ENCODE data around the gene KCNJ15.
A peak's percentile ranks its signal among the peaks of the same experiment; 100 is the strongest.

The KCNJ15 gene

DNA sequence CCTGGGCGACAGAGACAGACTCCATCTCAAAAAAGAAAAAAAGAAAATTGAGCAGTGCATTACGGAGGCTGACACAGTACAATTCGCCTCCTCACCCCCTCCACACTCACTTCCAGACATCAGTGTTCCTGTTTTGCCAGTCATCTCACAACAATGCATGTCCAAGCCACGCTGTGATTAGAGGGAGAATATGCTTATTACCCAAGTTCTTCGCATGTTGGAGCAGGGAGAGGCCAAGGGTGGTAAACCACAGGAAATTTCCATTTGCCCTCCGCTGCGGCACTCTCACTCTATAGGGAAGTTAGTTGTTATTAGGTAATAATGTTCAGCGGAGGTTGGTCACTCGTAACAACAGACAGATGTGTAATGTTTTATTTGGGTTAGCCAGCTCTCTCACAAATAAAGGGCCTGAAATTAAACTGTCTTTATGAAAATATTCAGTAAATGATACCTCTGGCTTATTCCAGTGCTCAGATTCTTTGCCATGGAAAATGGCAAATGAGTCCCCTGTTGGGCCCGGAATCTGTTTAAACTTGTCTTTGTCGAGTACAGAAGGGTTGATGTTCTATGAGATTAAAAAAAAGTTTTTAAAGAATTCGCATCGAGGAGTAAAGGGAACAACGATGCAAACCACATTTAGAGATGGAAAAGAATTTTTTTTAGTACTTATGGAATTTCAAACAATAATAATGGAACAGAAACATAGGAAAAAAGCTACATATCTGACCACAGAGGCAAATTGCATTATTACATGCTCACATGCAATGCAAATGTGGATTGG lies 33.1 kb downstream of the KCNJ15 start:
- peak overlapping the region; percentile 39 for H3K4me3 Mint-ChIP-seq
- H3K27ac Mint-ChIP-seq = peak overlapping the region; percentile 79
- intact Hi-C loops (cut with micrococcal nuclease) = loop anchor here (2.0 to 10.0 kb wide), 2 partner anchors 13 to 425 kb away; no protein-coding TSS in a partner anchor
- H3K9me3 Mint-ChIP-seq = no peaks in the 10 kb centered on the region
- no peaks in the 10 kb centered on the region for H3K36me3 Mint-ChIP-seq (ENCODE audit: low read depth)
- H3K4me1 Mint-ChIP-seq (ENCODE audit: low read depth) = peaks cover 66% of the 10 kb centered on the region
- H3K27me3 Mint-ChIP-seq = no peaks in the 10 kb centered on the region

DNA sequence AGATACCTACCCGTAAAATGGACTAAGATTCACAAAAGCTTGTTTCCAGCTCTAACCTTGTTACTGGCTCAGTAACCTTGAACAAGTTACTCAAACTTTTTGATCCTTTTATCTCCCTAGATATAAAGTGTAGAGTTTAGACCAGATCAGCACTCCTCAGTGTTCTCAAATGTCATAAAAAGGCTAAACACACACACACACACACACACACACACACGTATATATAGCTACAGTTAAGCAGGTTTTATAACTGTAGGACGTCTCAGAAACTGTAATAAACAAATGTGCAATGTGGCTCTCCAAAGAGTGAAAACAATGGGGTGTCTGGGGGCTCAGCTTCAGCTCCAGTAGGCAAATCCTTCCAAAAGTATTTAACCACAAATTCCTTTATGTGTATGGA lies 34.0 kb downstream of the KCNJ15 start:
- intact Hi-C loops (cut with micrococcal nuclease) = loop anchor here (2.0 to 10.0 kb wide), 2 partner anchors 14 to 426 kb away; no protein-coding TSS in a partner anchor
- H3K9me3 Mint-ChIP-seq = no peaks in the 10 kb centered on the region
- peaks cover 62% of the 10 kb centered on the region for H3K4me1 Mint-ChIP-seq (ENCODE audit: low read depth)
- no peaks in the 10 kb centered on the region for H3K36me3 Mint-ChIP-seq (ENCODE audit: low read depth)
- H3K4me3 Mint-ChIP-seq = no peak overlapping the region
- H3K27me3 Mint-ChIP-seq = no peaks in the 10 kb centered on the region
- H3K27ac Mint-ChIP-seq = peak overlapping the region; percentile 79

DNA sequence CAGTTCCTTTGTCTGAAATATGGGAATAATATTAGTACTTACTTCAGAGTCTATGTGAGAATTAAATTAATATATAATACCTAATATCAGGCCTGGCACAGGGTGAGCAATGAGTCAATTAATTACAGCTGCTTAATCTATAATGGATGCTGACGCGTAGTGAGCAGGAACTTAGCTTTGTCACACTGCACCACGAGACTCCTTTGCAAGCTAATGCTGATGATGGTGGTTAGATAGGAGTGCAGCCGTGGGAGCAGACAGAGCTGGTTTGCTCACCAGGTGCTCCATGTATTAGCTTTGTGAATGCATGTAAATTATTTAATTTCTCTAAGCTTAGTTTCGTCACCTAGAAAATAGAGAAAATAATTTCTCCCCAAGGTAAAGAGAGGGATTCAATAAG lies 35.1 kb downstream of the KCNJ15 start:
- Mint-ChIP-seq H3K4me1 (ENCODE audit: low read depth) (peaks cover 64% of the 10 kb centered on the region), H3K27ac (no peak overlapping the region), H3K4me3 (no peak overlapping the region), H3K9me3 (no peaks in the 10 kb centered on the region), H3K27me3 (no peaks in the 10 kb centered on the region), H3K36me3 (ENCODE audit: low read depth) (no peaks in the 10 kb centered on the region)
- intact Hi-C loops (cut with micrococcal nuclease) = loop anchor here (2.0 to 10.0 kb wide), 2 partner anchors 15 to 427 kb away; no protein-coding TSS in a partner anchor

DNA sequence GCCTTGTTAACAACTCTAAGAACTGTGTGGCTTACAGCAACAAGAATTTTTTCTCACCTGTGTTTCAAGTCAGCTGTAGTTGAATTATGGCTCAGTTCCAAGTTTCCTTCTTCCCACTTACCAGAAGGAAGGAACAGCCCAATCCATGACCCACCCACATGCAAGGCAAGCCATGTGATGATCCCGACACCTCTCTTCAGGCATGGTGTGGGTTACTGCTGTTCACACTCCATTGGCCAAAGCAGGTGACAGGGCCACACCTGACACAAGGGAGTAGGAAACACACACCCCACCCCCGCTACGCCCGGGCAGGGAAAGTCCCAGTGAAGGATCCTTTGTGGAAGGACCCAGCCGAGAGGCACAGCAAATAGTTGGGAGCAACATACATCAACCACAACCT lies 36.3 kb downstream of the KCNJ15 start:
- Mint-ChIP-seq H3K27ac (no peak overlapping the region), H3K27me3 (no peaks in the 10 kb centered on the region), H3K4me3 (no peak overlapping the region), H3K4me1 (ENCODE audit: low read depth) (peaks cover 71% of the 10 kb centered on the region), H3K36me3 (ENCODE audit: low read depth) (no peaks in the 10 kb centered on the region), H3K9me3 (no peaks in the 10 kb centered on the region)
- intact Hi-C loops (cut with micrococcal nuclease) = loop anchor here (10.0 kb wide), 1 partner anchor 428 kb away; no protein-coding TSS in a partner anchor

DNA sequence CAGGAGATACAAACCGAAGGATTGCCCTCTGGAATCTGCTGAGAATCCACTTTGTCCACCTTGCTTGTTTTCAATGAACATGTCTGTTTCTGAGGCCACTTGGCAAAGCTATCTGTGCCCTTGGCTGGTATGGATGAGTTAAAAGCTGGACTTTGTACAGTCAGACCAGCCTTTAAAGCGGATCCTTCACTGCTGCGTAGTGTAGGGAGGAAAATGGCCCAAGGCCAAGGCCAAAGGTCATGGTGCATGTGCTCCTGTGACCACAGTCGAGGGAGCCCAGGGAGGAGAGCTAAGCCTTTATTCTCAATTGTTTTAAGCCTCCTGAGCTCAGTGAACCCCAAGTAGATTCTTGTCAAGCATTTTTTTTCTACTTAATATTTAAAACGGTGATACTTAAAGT lies 37.0 kb downstream of the KCNJ15 start:
- Mint-ChIP-seq H3K4me1 (ENCODE audit: low read depth) (peaks cover 68% of the 10 kb centered on the region), H3K27me3 (no peaks in the 10 kb centered on the region), H3K4me3 (no peak overlapping the region), H3K9me3 (no peaks in the 10 kb centered on the region), H3K27ac (no peak overlapping the region), H3K36me3 (ENCODE audit: low read depth) (no peaks in the 10 kb centered on the region)
- intact Hi-C loops (cut with micrococcal nuclease) = loop anchor here (10.0 kb wide), 1 partner anchor 429 kb away; no protein-coding TSS in a partner anchor

DNA sequence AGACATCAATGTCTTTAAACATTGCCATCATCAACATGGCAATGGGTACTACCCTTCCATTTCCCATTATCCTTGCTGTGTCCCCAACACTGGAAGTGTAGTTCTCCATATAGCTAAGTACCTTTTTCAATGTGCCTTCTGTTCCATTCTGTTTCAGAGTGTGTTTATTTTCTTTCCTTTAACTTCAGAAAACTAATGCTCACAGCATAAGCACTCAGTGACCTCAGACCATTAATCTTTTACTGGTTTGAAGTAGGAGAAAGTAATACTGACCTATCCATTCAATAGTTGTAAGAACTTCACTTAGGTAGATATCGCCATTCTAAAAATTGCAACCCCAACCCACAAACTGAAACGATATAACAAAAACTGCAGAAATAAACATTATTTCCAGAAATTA lies 37.8 kb downstream of the KCNJ15 start:
- intact Hi-C loops (cut with micrococcal nuclease) = loop anchor here (10.0 kb wide), 1 partner anchor 430 kb away; no protein-coding TSS in a partner anchor
- Mint-ChIP-seq H3K9me3 (no peaks in the 10 kb centered on the region), H3K27ac (no peak overlapping the region), H3K27me3 (peaks cover 2% of the 10 kb centered on the region), H3K36me3 (ENCODE audit: low read depth) (no peaks in the 10 kb centered on the region), H3K4me3 (no peak overlapping the region), H3K4me1 (ENCODE audit: low read depth) (peaks cover 68% of the 10 kb centered on the region)

DNA sequence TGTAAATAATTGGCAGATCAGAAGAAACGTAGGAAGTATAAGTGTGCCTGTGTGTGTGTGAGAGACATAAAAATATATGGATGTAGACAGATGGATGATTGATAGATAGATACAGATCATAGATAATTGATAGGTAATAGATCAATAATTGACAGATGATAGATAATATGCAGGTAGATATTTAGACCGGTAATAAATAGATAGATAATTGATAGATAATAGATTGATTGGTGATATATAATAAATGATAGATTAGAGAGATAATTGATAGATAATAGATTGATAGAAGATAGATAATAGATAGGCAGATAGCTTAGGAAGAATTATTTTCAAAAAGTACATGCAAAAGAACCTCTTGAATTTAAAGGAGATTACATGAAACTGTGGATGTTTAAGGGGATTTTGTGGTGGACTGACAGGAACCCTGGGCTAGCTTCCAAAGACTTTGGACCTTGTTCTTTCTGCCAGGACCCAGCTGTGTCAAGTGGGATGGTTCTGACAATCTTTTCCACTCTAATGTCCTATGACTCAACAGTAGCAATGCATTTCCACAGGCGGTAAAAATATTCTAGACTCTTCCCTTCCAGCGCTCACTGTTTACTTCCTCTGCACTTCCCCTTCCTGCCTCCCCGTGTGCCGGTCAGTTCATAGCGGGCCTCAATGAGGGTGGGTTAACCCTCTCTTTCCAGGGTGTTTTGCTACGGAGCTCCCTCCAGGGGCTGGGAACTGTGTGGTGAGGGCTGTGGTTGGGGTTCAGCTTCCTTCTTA lies 39.4 kb downstream of the KCNJ15 start:
- H3K9me3 Mint-ChIP-seq = no peaks in the 10 kb centered on the region
- H3K4me3 Mint-ChIP-seq = no peak overlapping the region
- H3K4me1 Mint-ChIP-seq (ENCODE audit: low read depth) = peaks cover 65% of the 10 kb centered on the region
- intact Hi-C loops (cut with micrococcal nuclease) = loop anchor here (10.0 kb wide), 1 partner anchor 431 kb away; no protein-coding TSS in a partner anchor
- no peak overlapping the region for H3K27ac Mint-ChIP-seq
- H3K36me3 Mint-ChIP-seq (ENCODE audit: low read depth) = no peaks in the 10 kb centered on the region
- peaks cover 3% of the 10 kb centered on the region for H3K27me3 Mint-ChIP-seq

DNA sequence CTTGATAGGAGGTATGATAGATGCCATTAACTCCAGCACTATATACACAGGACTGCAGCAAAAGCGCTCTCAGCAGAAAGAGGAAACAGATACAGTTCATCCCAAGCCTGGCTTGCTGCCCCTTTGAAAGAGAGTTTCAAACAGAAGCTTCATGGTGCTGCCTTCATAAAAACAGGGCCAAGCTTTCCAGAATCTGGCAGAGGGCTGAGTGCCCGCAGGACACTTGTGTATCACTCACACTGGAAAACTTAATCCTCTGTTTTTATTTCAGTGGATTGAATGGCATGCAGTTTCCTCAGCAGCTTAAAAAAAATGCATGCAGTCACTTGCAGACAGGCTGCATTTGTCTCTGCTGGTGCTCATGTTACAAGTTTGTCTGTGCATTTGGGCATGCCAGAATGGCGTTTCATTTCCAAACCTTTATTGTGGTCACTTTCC lies 40.4 kb downstream of the KCNJ15 start:
- Mint-ChIP-seq H3K9me3 (no peaks in the 10 kb centered on the region), H3K4me1 (ENCODE audit: low read depth) (peaks cover 55% of the 10 kb centered on the region), H3K27me3 (peaks cover 3% of the 10 kb centered on the region), H3K27ac (no peak overlapping the region), H3K4me3 (no peak overlapping the region), H3K36me3 (ENCODE audit: low read depth) (no peaks in the 10 kb centered on the region)
- intact Hi-C loops (cut with micrococcal nuclease) = loop anchor here (10.0 kb wide), 1 partner anchor 432 kb away; no protein-coding TSS in a partner anchor

DNA sequence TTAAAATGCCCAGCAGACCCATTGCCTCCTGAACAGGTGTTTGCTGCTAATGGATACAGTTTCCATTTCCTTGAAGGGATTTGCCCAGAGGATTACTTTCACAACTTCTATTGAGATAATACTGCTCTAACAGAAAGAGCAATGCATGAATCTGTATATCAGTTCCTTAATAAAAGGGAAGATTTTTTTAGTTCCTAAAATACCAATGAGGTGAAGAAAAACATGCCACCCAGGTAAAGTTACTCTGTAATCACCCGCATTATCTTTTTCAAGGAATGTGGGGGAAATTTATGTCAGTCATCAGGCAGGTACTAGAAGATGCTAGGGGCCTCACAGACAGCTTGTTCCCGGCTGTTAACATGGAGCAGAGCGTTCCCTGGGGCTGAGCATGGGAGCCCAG lies 41.1 kb downstream of the KCNJ15 start:
- H3K27ac Mint-ChIP-seq = no peak overlapping the region
- intact Hi-C loops (cut with micrococcal nuclease) = loop anchor here (10.0 kb wide), 1 partner anchor 433 kb away; no protein-coding TSS in a partner anchor
- H3K9me3 Mint-ChIP-seq = no peaks in the 10 kb centered on the region
- H3K36me3 Mint-ChIP-seq (ENCODE audit: low read depth) = no peaks in the 10 kb centered on the region
- H3K4me1 Mint-ChIP-seq (ENCODE audit: low read depth) = peaks cover 54% of the 10 kb centered on the region
- no peak overlapping the region for H3K4me3 Mint-ChIP-seq
- peaks cover 3% of the 10 kb centered on the region for H3K27me3 Mint-ChIP-seq

DNA sequence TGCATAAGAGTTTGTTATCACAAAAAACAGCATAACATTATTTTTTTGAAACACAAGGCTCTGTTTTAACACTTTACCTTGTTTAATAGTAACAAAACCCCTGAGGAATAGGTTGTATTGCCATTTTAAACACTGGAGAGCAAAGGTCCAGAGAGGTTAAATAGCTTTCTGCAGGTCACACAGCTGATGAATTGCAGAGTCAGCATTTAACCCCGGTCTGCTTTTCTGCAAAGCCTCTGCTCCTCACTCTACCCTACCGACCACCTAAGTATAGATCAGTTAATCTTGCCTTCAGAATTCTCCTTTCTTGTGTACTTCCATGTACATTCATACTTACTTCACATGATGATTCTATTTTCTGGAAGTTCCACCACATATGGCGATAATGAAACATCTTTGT lies 42.0 kb downstream of the KCNJ15 start:
- Mint-ChIP-seq H3K27ac (no peak overlapping the region), H3K4me3 (no peak overlapping the region), H3K4me1 (ENCODE audit: low read depth) (peaks cover 45% of the 10 kb centered on the region), H3K9me3 (no peaks in the 10 kb centered on the region), H3K27me3 (peaks cover 3% of the 10 kb centered on the region), H3K36me3 (ENCODE audit: low read depth) (no peaks in the 10 kb centered on the region)
- intact Hi-C loops (cut with micrococcal nuclease) = loop anchor here (10.0 kb wide), 1 partner anchor 434 kb away; no protein-coding TSS in a partner anchor

DNA sequence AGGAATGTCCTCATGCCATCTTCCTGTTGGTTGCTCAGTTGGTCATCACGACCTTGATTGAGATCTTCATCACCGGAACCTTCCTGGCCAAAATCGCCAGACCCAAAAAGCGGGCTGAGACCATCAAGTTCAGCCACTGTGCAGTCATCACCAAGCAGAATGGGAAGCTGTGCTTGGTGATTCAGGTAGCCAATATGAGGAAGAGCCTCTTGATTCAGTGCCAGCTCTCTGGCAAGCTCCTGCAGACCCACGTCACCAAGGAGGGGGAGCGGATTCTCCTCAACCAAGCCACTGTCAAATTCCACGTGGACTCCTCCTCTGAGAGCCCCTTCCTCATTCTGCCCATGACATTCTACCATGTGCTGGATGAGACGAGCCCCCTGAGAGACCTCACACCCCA lies 42.9 kb downstream of the KCNJ15 start:
- Mint-ChIP-seq H3K36me3 (ENCODE audit: low read depth) (no peaks in the 10 kb centered on the region), H3K9me3 (no peaks in the 10 kb centered on the region), H3K27me3 (peaks cover 3% of the 10 kb centered on the region), H3K4me3 (no peak overlapping the region), H3K4me1 (ENCODE audit: low read depth) (peaks cover 37% of the 10 kb centered on the region), H3K27ac (no peak overlapping the region)
- intact Hi-C loops (cut with micrococcal nuclease) = loop anchor here (10.0 kb wide), 1 partner anchor 435 kb away; no protein-coding TSS in a partner anchor

DNA sequence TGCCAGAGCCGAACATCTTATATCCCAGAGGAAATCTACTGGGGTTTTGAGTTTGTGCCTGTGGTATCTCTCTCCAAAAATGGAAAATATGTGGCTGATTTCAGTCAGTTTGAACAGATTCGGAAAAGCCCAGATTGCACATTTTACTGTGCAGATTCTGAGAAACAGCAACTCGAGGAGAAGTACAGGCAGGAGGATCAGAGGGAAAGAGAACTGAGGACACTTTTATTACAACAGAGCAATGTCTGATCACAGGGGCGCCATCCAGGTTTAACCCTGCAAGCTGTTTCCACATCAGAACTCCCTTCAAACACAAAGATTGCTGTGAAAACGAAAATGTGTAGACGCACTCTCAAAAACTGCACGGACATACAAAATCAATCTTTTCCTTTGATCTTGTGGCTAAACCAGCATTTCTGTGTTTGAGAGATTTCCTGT lies 43.4 kb downstream of the KCNJ15 start:
- H3K9me3 Mint-ChIP-seq = no peaks in the 10 kb centered on the region
- no peak overlapping the region for H3K4me3 Mint-ChIP-seq
- H3K4me1 Mint-ChIP-seq (ENCODE audit: low read depth) = peaks cover 37% of the 10 kb centered on the region
- peaks cover 3% of the 10 kb centered on the region for H3K27me3 Mint-ChIP-seq
- intact Hi-C loops (cut with micrococcal nuclease) = no loop called here
- no peak overlapping the region for H3K27ac Mint-ChIP-seq
- no peaks in the 10 kb centered on the region for H3K36me3 Mint-ChIP-seq (ENCODE audit: low read depth)

DNA sequence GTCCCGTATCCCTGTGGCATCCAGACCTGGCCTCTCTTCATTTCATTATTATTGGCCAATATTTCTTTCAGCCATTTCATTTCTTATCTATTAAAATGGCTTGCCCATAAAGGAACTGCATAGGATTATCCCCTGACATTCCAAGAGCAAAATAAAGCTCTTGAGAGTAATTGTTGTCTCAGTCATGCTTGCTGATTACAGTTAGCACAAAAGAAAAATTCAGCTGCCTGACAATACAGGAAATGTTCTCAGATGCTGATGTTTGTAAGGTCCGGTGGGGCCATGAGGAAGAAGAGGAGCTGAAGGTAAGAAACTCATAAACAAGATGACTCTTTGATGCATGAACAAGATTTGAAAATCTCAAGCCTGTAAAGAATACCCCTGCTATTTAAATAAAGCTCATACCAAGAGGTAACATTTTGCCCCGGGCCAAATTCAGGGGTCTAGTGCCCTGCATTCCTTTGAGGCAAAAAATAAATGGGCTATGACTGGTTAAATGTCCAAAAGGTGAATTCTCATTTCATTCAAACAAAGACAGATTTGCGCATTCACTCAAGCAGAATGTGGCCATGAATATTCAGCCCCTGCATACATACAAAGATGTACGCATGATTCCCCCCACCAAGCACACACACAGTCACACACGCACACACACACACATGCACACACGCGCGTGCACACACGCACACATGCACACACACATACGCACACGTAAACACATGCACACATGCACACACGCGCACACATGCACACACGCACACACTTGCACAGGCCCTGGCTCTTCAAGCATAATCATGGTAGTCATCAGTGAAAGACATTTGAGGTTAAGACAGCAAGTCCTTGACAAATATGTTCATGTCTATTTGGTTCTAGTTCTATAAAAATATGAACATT lies 44.8 kb downstream of the KCNJ15 start:
- H3K36me3 Mint-ChIP-seq (ENCODE audit: low read depth) = no peaks in the 10 kb centered on the region
- H3K4me1 Mint-ChIP-seq (ENCODE audit: low read depth) = peaks cover 30% of the 10 kb centered on the region
- no peaks in the 10 kb centered on the region for H3K9me3 Mint-ChIP-seq
- no peak overlapping the region for H3K4me3 Mint-ChIP-seq
- no peak overlapping the region for H3K27ac Mint-ChIP-seq
- peaks cover 3% of the 10 kb centered on the region for H3K27me3 Mint-ChIP-seq
- intact Hi-C loops (cut with micrococcal nuclease) = no loop called here

Measured in dendritic cell treated with granulocyte-macrophage colony-stimulating factor and Interleukin-4, amounts not matched to agents 40 ng/mL and 50 ng/mL, for 4 days (primary cell).